Lower lobe of right lung (tissue), 2 donors: ENCODE data around the gene FAM156B. TPM values are rescaled to one million over a fixed set of nuclear protein-coding genes. Genes with fewer than 3 reads are reported as not detected.
A peak's percentile ranks its signal among the peaks of the same experiment; 100 is the strongest.
"Not testable (repeated sequence)": the region's sequence is repeated elsewhere in the genome, so short reads cannot be mapped to it uniquely, and the experiment has no call there.

Experiments used
- ATAC-seq, 2 donors: fragments of 200-7000 bp; cut with Tn5 transposase; one replicate each; pipeline ENCODE4 v1.9.1; 2020 to 2022; ENCODE audit warnings: mild to moderate bottlenecking in 2 of 2, moderate library complexity in 2 of 2
- DNase-seq: peaks from one replicate; pipeline ENCODE4 v3.0.0-alpha.2; 2020
- H3K27ac ChIP-seq: fragments of 200-600 bp; one replicate; pipeline ENCODE4 v1.8.0; 2022
- H3K27me3 ChIP-seq: fragments of 200-600 bp; one replicate; pipeline ENCODE4 v1.8.0; 2022; ENCODE audit warnings: low read depth
- H3K36me3 ChIP-seq: fragments of 200-600 bp; one replicate; pipeline ENCODE4 v1.8.0; 2022; ENCODE audit warnings: mild to moderate bottlenecking
- H3K4me1 ChIP-seq: fragments of 200-600 bp; one replicate; pipeline ENCODE4 v1.8.0; 2022
- H3K4me3 ChIP-seq: fragments of 200-600 bp; one replicate; pipeline ENCODE4 v1.8.0; 2022; ENCODE audit warnings: mild to moderate bottlenecking
- H3K9me3 ChIP-seq: fragments of 200-600 bp; one replicate; pipeline ENCODE4 v1.8.0; 2022
- CTCF ChIP-seq: fragments of 200-600 bp; IDR thresholded peaks from one replicate; pipeline ENCODE4 v1.8.0; 2022; ENCODE audit warnings: antibody characterized with exemption, mild to moderate bottlenecking
- intact Hi-C: fragments of 100-400 bp; cut with DNase I; formaldehyde crosslinking; loops from one replicate; pipeline ENCODE4 v1.11.0; 2022
- long read RNA-seq: library from polyadenylated mRNA; unstranded; transcript quantifications from one replicate; pipeline ENCODE4 v2.0.0, GENCODE V29; 2021
- total RNA-seq: library from RNA; stranded (reverse); fragmentation: NEBNext Ultra II Directional; extraction: Animal tissue kit (Norgen Biotek cat#: 25700); gene quantifications from one replicate; pipeline ENCODE4 v1.2.1, GENCODE V29; 2021
- donor health status: DM: no; HTN: yes; CAD: no; lungs with severe emphysema.

FAM156B gene
- 17.7 TPM for total RNA-seq
- long read RNA-seq, transcript FAM156B-201 (3 exons, 2,537 nt) = major isoform, 10 of 31 reads
- long read RNA-seq, partial matches to known transcripts = 4 of 31 reads
- long read RNA-seq, other reads (novel, unspliced or antisense) = 13 of 31 reads

GRCh38 chrX:52896855-52897709, at the start of gene FAM156B:
FAM156B (plus strand) TSS chrX:52897330; CDS start chrX:52907226, 9,896 bp downstream.
- DNase-seq, H3K36me3 ChIP-seq, H3K4me1 ChIP-seq, intact Hi-C loops, H3K4me3 ChIP-seq, H3K9me3 ChIP-seq, H3K27ac ChIP-seq, H3K27me3 ChIP-seq: not testable (repeated sequence)
- peak; percentile 94 to 98 for ATAC-seq

GRCh38 chrX:52852110-52852860, 44.8 kb upstream of the FAM156B start:
- Histone ChIP-seq H3K36me3 (no peaks in the 10 kb centered on the region), H3K27me3 (no peaks in the 10 kb centered on the region)
- intact Hi-C loops = no loop called here

GRCh38 chrX:52856991-52857525, 40.1 kb upstream of the FAM156B start:
- intact Hi-C loops = not testable (repeated sequence)

More at GRCh38 chrX:52852110-52852860, 44.8 kb upstream of the FAM156B start:
- DNase-seq (no peak), ATAC-seq (no peak)
- Histone ChIP-seq H3K9me3 (no peaks in the 10 kb centered on the region), H3K4me3 (no peak overlapping the region), H3K27ac (no peak overlapping the region), H3K4me1 (no peaks in the 10 kb centered on the region)
- no peak for TF ChIP-seq CTCF

GRCh38 chrX:52865343-52865998, 31.7 kb upstream of the FAM156B start:
- Histone ChIP-seq H3K9me3 (no peaks in the 10 kb centered on the region), H3K27ac (no peak overlapping the region), H3K4me3 (no peak overlapping the region), H3K27me3 (no peaks in the 10 kb centered on the region), H3K36me3 (no peaks in the 10 kb centered on the region), H3K4me1 (no peaks in the 10 kb centered on the region)
- DNase-seq = no peak
- TF ChIP-seq CTCF = no peak
- ATAC-seq = peak in 1 of 2 donors; percentile 48
- intact Hi-C loops = no loop called here

More at GRCh38 chrX:52856991-52857525, 40.1 kb upstream of the FAM156B start:
- H3K27ac ChIP-seq, H3K27me3 ChIP-seq, DNase-seq, ATAC-seq, H3K9me3 ChIP-seq, H3K4me3 ChIP-seq, H3K36me3 ChIP-seq, H3K4me1 ChIP-seq: not testable (repeated sequence)

GRCh38 chrX:52867610-52868348, 29.4 kb upstream of the FAM156B start, which contains the start of gene XAGE3:
XAGE3 (minus strand) TSS chrX:52868083; CDS start chrX:52867133, 950 bp downstream.
- H3K4me3 ChIP-seq = no peak within 1 kb of the TSS
- no peak for ATAC-seq
- no peaks in the 10 kb centered on the region for H3K9me3 ChIP-seq
- no peaks in the 10 kb centered on the region for H3K36me3 ChIP-seq
- TF ChIP-seq CTCF = no peak
- H3K27me3 ChIP-seq = no peaks in the 10 kb centered on the region
- DNase-seq = no peak
- H3K4me1 ChIP-seq = no peaks in the 10 kb centered on the region
- intact Hi-C loops = no loop called here
- H3K27ac ChIP-seq = no peak within 1 kb of the TSS
